ENCODE data around the gene TCF23. TPM values are rescaled to one million over a fixed set of nuclear protein-coding genes. Genes with fewer than 3 reads are reported as not detected.

TCF23 gene
- total RNA-seq, 8 experiments from 2014 or later = 0.09 to 0.66 (median 0.23) TPM; not detected in 2

DNA sequence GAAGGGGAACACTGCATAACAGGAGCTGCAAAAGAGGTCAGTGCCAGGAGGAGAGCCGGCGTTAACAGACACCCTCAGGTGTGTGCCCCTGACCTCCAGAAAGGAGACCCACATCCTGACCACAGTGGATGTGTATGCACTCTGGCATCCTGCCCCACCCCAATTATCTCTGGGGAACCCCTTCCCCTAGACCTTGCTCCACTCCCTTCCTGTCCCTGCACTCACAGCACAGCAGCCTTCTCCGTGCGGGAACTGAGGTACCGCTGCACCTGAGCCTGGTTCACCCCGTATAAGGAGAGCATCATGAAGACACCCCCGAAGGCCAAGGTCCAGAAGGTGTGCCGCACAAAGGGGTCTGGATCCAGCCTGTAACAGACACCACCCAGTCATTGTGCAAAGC is 55.8 kb downstream of the TCF23 start:
- in situ Hi-C loops (cut with MboI; ENCODE audit: low pct_unique_long_range_greater_than_20kb in 2 of 9, low sequenced_read_pairs in 9 of 9, unreplicated experiment in 9 of 9) = loop anchor here in 2 of 9 experiments (10.0 to 25.0 kb wide), 2 partner anchors 110 to 117 kb away; partner anchors contain the start of genes EMILIN1 (in 1 of the 2) and KHK (in 1 of the 2)
- Histone ChIP-seq H3K27ac (no peak overlapping the region), H3K4me3 (no peak overlapping the region), H3K4me1 (replicated peaks in 1 of 2) (no peaks in the 10 kb centered on the region)
- ATAC-seq (replicated peaks in 6 of 8) = no peak
- WGBS, 10 experiments = 92 to 100% (median 100%) methylated on average over 1 to 5 of the region's 8 CpGs; no CpG with 5 or more reads in 5 of the 10 experiments

DNA sequence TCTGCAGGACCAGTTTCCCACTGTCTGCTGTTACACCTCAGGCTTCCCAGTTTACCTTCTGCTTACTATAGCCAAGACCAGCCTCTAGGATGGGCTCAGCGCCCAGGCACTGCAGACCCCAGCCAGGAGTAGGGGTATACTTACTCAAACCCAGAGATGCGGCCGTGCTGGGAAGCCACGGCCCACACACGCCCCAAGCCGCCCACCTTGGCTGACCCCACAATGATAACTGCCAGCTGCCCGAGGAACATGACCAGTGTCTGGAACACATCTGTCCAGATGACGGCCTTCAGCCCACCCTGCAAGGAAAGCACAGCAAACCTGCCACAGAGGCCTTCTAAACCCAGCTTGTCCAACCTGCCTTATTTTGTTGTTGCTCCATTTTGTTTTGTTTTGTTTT is 56.4 kb downstream of the TCF23 start:
- no peak for ATAC-seq (replicated peaks in 6 of 8)
- 80 to 100% (median 90%) methylated on average over 2 to 6 of the region's 8 CpGs; no CpG with 5 or more reads in 6 of the 10 experiments for WGBS, 10 experiments
- Histone ChIP-seq H3K4me1 (replicated peaks in 1 of 2) (no peaks in the 10 kb centered on the region), H3K27ac (no peak overlapping the region), H3K4me3 (no peak overlapping the region)
- in situ Hi-C loops (cut with MboI; ENCODE audit: low pct_unique_long_range_greater_than_20kb in 2 of 9, low sequenced_read_pairs in 9 of 9, unreplicated experiment in 9 of 9) = loop anchor here in 2 of 9 experiments (10.0 to 25.0 kb wide), 2 partner anchors 110 to 118 kb away; partner anchors contain the start of genes EMILIN1 (in 1 of the 2) and KHK (in 1 of the 2)

DNA sequence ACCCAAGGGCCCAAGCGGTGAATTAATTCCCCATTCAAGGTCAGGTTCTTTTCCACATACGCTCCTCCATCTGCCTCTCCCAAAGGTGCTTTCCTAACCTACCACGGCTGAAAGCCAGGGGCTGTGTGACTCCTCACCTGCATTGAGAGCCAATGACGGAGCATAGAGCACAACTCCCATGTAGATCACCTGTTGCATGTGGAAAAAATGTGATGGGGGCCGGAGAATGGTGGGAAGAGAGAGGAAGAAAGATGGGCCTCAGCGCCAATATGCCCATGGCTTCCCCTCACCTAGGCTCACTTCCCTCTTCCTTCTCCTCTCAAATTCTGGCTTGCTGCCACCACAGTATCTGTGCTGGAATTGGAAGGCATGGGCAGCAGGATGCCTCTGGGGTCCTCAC is 57.5 kb downstream of the TCF23 start:
- in situ Hi-C loops (cut with MboI; ENCODE audit: low pct_unique_long_range_greater_than_20kb in 2 of 9, low sequenced_read_pairs in 9 of 9, unreplicated experiment in 9 of 9) = loop anchor here in 2 of 9 experiments (10.0 to 25.0 kb wide), 2 partner anchors 112 to 119 kb away; partner anchors contain the start of genes EMILIN1 (in 1 of the 2) and KHK (in 1 of the 2)
- WGBS, 10 experiments = 86 to 100% (median 100%) methylated on average over 1 to 3 of the region's 6 CpGs; no CpG with 5 or more reads in 4 of the 10 experiments
- no peak overlapping the region for H3K27ac ChIP-seq

More for the DNA sequence above, 57.5 kb downstream of the TCF23 start:
- ATAC-seq (replicated peaks in 6 of 8) = no peak
- Histone ChIP-seq H3K4me1 (replicated peaks in 1 of 2) (peaks cover 5 to 8% of the 10 kb centered on the region in 2 donors), H3K4me3 (no peak overlapping the region)

Other genes with a start within 250 kb of the TCF23 start
- 10 to 100 TPM in 7 of 8 experiments, 1 to 10 TPM in 1; 8.7 to 44.8 (median 26.8) TPM for gene MAPRE3, start 178.4 kb upstream of the TCF23 start, total RNA-seq
- 10 to 100 TPM; 11.8 to 44.1 (median 30.1) TPM for gene TMEM214, start 116.0 kb upstream of the TCF23 start, total RNA-seq
- 10 to 100 TPM; 11.0 to 47.1 (median 34.8) TPM for gene AGBL5, start 97.3 kb upstream of the TCF23 start, total RNA-seq
- gene OST4, start 77.3 kb upstream of the TCF23 start, total RNA-seq = 100 to 1,000 TPM; 289 to 626 (median 350) TPM
- 10 to 100 TPM in 4 of 8 experiments, 1 to 10 TPM in 4; 1.4 to 24.6 (median 12.1) TPM for gene EMILIN1, start 70.4 kb upstream of the TCF23 start, total RNA-seq
- 1 to 10 TPM in 7 of 8 experiments, under 1 TPM in 1; 0.72 to 5.4 (median 3.4) TPM for gene KHK, start 62.2 kb upstream of the TCF23 start, total RNA-seq
- gene CGREF1, start 29.9 kb upstream of the TCF23 start, total RNA-seq = 10 to 100 TPM in 3 of 8 experiments, 1 to 10 TPM in 5; 4.4 to 27.3 (median 9.8) TPM
- gene ABHD1, start 25.2 kb upstream of the TCF23 start, total RNA-seq = 1 to 10 TPM in 6 of 8 experiments, under 1 TPM in 1, not detected in 1; 0.94 to 2.9 (median 1.7) TPM
- 10 to 100 TPM; 22.9 to 41.5 (median 38.2) TPM for gene PREB, start 14.4 kb upstream of the TCF23 start, total RNA-seq
- 1 to 10 TPM in 1 of 8 experiments, under 1 TPM in 5, not detected in 2; 0.11 to 1.5 (median 0.32) TPM for gene PRR30, start 9.6 kb upstream of the TCF23 start, total RNA-seq
- gene ATRAID, start 63.0 kb downstream of the TCF23 start, total RNA-seq = 100 to 1,000 TPM in 6 of 8 experiments, 10 to 100 TPM in 2; 77.0 to 252 (median 123) TPM
- 10 to 100 TPM; 16.0 to 59.5 (median 33.7) TPM for gene SLC5A6, start 63.3 kb downstream of the TCF23 start, total RNA-seq
- gene CAD, start 68.4 kb downstream of the TCF23 start, total RNA-seq = 10 to 100 TPM; 20.5 to 72.3 (median 31.5) TPM
- gene SLC30A3, start 114.0 kb downstream of the TCF23 start, total RNA-seq = 1 to 10 TPM in 1 of 8 experiments, under 1 TPM in 7; 0.27 to 1.6 (median 0.61) TPM
- not detected for gene DNAJC5G, start 126.4 kb downstream of the TCF23 start, total RNA-seq
- gene TRIM54, start 133.4 kb downstream of the TCF23 start, total RNA-seq = under 1 TPM in 7 of 8 experiments, not detected in 1; 0.25 to 1.00 (median 0.38) TPM
- 1 to 10 TPM in 5 of 8 experiments, under 1 TPM in 2, not detected in 1; 0.61 to 3.5 (median 1.4) TPM for gene UCN, start 159.4 kb downstream of the TCF23 start, total RNA-seq
- 100 to 1,000 TPM in 1 of 8 experiments, 10 to 100 TPM in 7; 36.7 to 141 (median 68.9) TPM for gene MPV17, start 174.1 kb downstream of the TCF23 start, total RNA-seq
- 10 to 100 TPM; 19.6 to 80.8 (median 33.0) TPM for gene GTF3C2, start 207.8 kb downstream of the TCF23 start, total RNA-seq
- 10 to 100 TPM; 24.0 to 51.7 (median 34.6) TPM for gene EIF2B4, start 221.3 kb downstream of the TCF23 start, total RNA-seq
- 100 to 1,000 TPM in 2 of 8 experiments, 10 to 100 TPM in 6; 46.1 to 142 (median 83.7) TPM for gene SNX17, start 221.6 kb downstream of the TCF23 start, total RNA-seq
- gene ZNF513, start 231.7 kb downstream of the TCF23 start, total RNA-seq = 10 to 100 TPM; 12.7 to 22.5 (median 18.6) TPM

Data from motor neuron (in vitro differentiated cells).